Skin epidermis (tissue), 12 donors: Measurements from ENCODE around the gene SACS.
"Not testable (repeated sequence)": the region's sequence is repeated elsewhere in the genome, so short reads cannot be mapped to it uniquely, and the experiment has no call there.

Experiments used
- H3K27ac ChIP-seq, 21 experiments: fragments of 200-600 bp; sonication (generic) in 11 of 21; one replicate each; pipeline ENCODE4 v1.5.0; 2020; ENCODE audit warnings: mild to moderate bottlenecking in 3 of 21, inconsistent platforms in 2 of 21, moderate library complexity in 2 of 21
- H3K4me3 ChIP-seq, 7 experiments: fragments of 200-600 bp; sonication (generic) in 2 of 7; one replicate each; pipeline ENCODE4 v1.5.0; 2020; ENCODE audit warnings: inconsistent platforms in 2 of 7, mild to moderate bottlenecking in 2 of 7, moderate library complexity in 1 of 7

SACS gene

DNA sequence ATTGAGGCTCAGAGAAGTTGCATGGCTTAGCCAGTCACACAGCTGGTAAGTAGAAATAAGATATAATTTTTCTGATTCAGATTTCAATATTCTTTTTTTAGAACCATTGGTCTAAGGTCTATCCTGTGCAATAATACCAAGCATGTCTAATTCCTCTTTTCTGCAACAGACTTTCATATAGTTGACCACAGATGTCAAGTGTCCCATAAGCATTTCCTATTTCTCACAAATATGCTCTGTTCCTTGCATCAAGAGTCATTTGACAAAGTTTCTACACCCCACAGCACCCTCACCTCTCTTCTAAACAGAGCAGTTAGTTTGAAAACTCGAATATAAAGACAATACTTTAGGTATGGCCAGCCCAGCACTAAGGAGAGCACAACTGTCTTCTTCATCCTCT, 26.8 kb upstream of the SACS start:
- no peak overlapping the region for H3K27ac ChIP-seq
- H3K4me3 ChIP-seq, result no peak overlapping the region

DNA sequence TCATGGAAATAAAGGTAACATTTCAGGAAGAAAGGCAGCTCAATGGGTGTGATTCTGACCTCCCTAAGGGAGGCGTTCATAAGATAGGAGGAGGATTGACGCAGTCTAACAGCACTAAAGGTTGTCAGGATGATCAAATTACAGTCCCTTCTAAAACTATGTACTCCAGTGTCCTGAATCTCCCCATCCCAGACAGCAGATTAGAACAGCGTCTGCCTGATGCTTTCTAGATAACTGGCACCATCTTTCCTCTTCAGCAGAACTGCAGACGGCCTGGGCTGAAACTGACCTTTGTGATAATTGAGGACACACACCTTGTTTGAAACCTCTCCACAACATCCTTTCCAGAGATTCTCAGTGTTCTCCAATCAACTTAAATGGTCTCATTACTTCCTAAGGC, 25.5 kb upstream of the SACS start:
- H3K27ac ChIP-seq, result no peak overlapping the region
- H3K4me3 ChIP-seq, result no peak overlapping the region

DNA sequence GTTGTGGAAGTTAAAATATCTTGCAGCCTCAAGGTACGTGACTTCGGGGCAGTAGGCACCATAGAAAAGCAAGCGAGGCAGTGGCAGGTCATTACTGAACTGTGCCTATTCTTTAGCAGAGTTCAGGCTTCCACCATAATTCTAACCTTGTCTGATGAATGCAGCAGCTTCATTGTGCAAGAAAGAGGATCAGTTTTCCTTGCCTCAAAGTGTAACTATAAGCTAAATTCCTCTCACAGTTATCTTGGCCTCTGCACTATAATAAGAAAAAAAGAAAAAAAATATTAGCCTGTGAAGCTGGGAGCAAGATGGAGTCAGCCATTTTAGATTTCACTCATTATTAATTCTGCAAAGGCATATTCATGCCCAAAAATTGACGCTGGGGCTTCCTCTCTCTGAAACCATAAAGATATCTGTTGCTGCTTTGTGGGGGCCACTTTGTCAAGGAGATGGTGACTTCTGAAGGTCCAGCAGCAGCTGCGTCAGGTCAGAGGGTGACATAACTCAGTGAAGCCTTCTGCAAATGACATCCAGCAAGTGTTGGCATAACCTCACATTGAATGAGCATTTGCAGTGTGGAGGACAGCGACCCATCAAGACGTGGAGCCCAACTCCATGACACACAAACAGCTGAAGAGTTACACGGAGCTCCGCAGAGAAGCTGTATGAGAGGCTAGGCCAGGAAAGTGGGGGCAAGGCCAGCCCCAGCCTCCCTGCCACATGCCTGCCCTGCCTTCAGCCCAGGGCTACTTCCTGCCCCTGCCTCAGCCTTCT, 23.1 kb upstream of the SACS start:
- Histone ChIP-seq H3K4me3 (no peak overlapping the region), H3K27ac (no peak overlapping the region)

DNA sequence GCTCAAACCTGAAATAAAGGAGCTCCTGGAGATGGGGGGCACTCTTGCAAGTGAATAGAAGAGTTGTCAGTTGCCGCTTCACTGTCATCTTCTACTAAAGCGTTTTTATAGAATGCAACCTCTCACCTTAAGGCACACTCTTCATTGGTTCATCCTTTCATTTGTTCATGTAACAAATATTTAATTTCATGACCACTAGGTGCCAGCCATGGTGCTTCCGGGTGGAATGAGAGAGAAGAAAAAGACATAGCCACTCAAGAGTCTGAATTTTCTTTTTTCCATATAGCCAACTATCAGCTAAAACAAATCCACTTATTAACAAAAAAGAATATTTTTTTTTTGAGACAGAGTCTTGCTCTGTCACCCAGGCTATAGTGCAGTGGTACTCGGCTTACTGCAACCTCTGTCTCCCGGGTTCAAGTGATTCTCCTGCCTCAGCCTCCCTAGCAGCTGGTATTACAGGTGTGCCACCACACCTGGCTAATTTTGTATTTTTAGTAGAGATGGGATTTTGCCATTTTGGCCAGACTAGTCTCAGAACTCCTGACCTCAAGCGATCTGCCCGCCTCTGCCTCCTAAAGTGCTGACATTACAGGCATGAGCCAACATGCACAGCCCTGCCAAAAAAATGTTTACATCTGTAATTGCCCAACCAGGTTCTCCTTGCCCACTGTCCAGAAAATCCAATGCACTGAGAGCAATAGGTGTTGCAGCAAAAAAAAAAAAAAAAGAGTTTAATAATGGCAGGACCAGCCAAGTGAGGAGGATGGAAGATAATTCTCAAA, 22.1 kb upstream of the SACS start:
- H3K27ac ChIP-seq, result no peak overlapping the region
- H3K4me3 ChIP-seq, result no peak overlapping the region

- H3K27ac ChIP-seq, result no peak overlapping the region
- no peak overlapping the region for H3K4me3 ChIP-seq
Measured at GRCh38 chr13:23453132-23453531, 19.6 kb upstream of the SACS start.

DNA sequence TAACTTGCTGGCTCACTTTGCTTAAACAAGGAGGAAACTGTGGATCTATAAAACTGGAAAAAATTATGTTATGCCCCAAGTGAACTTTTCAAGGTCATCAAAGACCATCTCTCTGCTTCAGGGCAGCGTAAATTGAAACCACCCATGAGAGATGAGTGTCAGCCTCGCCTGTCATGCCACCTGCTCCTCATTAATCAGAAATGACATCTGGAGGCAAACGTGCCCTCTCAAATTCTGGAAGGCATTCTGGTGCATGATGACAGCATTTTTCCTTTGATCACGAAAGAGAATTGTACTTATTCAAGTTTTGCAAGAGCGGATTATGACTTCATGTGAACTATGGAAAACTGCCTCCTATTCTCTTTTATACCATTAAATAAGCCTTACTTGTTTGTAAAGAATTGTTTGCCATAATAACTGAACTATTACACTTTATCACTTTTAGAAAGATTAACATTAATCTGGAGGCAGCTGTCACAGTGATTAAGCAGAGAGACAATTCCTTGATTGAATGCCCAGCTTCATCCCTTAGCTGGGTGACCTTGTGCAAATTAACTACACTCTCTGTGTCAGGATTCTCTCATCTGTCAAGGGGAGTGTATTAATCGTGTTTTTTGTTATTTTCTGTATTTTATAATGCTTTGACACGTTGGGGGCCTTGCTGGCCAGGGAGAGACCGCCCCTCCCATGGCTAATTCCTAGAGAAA, 17.0 kb upstream of the SACS start:
- no peak overlapping the region for H3K27ac ChIP-seq
- no peak overlapping the region for H3K4me3 ChIP-seq

DNA sequence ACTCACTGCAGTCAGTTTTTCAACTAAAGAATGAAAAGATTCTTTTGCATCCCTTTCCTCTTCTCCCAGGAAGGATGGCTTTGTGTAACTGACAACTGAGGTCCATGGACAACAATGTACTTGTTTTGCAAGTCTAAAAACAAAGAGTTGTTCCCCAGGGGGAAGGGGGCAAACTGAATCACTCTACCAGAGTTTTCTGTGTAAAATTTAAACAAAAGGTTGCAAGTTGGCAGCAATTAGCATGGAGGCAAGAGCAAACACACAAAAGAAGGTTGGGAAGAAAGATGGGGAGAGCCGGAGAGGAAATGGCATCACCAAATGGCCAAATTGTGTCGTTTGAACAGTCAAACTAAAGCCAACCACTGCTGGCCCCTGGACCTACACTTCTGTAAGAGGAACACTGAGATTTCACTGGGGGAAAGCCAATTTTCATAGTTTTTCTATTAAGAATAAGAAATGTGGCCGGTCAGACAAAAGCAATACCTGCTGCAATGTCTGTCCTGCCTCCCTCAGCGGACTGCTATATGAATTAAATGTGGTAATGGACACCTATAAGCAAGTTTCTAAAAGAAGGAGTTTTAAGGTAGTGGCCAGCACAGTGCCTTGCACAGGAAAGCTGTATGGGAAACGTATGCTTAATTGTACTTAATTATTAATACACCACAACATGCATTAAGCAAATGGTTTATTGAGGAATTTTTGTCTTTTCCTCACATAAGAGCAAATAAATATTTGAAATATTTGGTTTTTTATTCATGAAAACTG, 16.1 kb upstream of the SACS start:
- no peak overlapping the region for H3K4me3 ChIP-seq

GRCh38 chr13:23447927-23448326, 14.4 kb upstream of the SACS start:
- Histone ChIP-seq H3K4me3 (no peak overlapping the region), H3K27ac (peak overlapping the region in 1 of 21 experiments; percentile 21)

More for the DNA sequence above, 16.1 kb upstream of the SACS start:
- no peak overlapping the region for H3K27ac ChIP-seq

DNA sequence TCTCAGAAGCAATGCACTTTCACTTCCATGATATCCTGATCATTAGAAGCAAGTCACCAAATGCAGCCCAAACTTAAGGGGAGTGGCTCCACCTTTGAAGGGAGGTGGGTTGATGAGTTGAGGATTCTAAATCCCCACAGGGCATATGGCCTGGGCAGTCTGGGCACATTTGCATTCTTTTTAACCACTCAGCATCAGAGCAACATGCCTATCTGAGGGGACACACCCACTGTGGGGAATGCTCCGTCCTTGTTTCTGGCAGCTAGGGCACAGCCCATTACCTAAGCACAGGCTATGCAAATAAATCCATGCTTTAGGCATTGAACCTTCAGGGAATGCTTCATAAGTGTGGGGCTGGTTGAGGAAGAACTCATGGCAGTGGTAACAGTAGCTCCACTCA, 12.3 kb upstream of the SACS start:
- no peak overlapping the region for H3K4me3 ChIP-seq
- H3K27ac ChIP-seq, result no peak overlapping the region

GRCh38 chr13:23443878-23444277, 10.4 kb upstream of the SACS start:
- H3K4me3 ChIP-seq, result no peak overlapping the region
- H3K27ac ChIP-seq, result no peak overlapping the region

GRCh38 chr13:23443110-23443509, 9.6 kb upstream of the SACS start:
- Histone ChIP-seq H3K4me3 (no peak overlapping the region), H3K27ac (no peak overlapping the region)

DNA sequence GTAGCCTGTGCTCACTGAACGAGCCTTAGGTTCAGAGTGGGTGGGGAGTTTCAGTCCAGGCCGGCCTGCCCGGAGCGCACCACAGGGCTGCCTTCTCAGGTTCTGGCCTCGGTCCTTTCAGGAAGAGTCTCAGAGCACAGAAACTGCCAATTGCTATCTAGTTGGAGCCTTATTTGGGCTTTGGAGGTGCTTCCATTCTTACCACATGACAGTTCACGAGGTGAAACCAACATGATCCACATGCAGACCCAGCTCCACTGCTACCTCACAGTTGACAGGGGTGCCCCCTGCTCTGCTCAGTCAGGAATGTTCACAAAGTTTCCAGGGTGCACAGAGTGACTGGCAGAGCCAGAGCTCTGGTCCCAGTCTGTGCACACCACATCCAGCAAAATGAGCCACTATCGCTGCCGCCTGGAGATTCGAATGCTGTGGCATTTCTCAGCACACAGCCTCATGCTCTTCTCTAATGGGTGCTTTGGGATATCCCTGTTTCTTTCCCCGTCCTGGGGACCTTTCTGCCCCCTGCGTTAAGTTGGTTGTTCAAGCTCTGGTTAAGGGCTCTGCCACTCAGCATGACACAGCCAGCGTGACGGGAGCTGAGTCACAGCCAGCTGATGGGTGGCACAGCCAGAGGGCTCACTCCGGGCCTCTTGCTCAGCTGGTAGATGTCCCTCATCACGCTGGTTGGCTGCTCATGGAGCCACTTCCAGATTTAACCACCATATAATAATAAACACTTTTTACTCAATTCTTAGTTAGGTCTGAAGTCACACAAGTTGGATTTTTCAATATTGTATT, 7.5 kb upstream of the SACS start:
- Histone ChIP-seq H3K4me3 (no peak overlapping the region), H3K27ac (no peak overlapping the region)

DNA sequence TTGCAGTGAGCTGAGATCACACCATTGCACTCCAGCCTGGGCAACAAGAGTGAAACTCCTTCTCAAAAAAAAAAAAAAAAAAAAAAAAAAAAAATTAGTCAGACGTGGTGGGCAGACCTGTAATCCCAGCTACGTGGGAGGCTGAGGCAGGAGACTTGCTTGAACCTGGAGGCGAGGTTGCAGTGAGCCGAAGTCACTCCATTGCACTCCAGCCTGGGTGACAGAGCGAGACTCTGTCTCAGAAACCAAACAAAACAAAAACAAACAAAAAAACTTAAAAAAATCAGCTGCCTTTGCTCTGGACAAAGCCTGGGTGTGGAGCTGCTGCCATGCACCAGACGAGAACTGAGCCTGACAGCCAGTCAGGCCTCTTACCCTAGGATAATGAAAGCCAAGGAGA, 6.8 kb upstream of the SACS start:
- not testable (repeated sequence) for H3K4me3 ChIP-seq, H3K27ac ChIP-seq

- no peak overlapping the region for H3K27ac ChIP-seq
- no peak overlapping the region for H3K4me3 ChIP-seq
Measured at GRCh38 chr13:23437916-23438315, 4.4 kb upstream of the SACS start.

GRCh38 chr13:23436680-23437079, 3.2 kb upstream of the SACS start:
- H3K4me3 ChIP-seq, result no peak overlapping the region
- H3K27ac ChIP-seq, result no peak overlapping the region

DNA sequence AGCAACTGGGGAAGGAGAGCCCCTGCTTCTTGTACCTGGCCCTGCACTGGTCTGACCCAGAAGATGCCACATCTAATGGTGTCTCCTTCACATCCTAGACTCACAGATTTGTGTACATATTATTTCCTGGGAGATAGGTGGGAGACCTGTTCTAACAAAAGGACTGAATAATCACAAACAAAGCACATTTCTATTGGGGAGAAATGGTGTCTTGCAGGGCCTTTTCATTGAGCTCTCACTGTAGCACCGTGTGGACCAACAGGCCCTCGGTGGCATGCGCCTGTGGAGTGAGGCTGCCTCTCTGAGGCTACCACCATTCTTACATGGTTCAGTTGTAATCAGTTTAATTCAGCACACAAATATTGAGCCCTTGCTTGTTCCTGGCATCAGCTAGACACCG, 989 bp upstream of the SACS start:
- H3K27ac ChIP-seq, result no peak overlapping the region
- H3K4me3 ChIP-seq, result no peak overlapping the region

DNA sequence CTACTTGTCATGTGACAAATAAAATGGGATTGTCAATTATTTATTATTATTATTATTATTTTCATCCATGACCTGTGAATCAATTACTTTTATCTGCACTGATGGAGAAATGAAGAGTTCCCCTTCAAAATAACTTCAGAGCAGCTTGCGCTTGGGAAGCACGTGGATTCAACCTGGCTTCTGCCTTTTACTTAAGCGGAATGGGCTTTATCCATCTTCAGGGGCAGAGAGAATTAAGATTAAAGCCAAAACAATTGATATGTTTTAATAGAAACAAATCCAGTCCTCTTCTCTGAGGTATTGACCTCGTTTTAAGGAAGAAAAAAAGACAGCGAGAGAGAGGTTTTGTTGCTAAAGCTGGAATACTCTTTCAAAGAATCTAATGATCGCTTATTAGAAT, 876 bp downstream of the SACS start:
- Histone ChIP-seq H3K27ac (no peak overlapping the region), H3K4me3 (peak overlapping the region in 3 of 7 experiments; percentile 22 to 38 (median 27))

- H3K4me3 ChIP-seq, result no peak overlapping the region
- H3K27ac ChIP-seq, result no peak overlapping the region
Measured at GRCh38 chr13:23430664-23431063, 2.8 kb downstream of the SACS start.

DNA sequence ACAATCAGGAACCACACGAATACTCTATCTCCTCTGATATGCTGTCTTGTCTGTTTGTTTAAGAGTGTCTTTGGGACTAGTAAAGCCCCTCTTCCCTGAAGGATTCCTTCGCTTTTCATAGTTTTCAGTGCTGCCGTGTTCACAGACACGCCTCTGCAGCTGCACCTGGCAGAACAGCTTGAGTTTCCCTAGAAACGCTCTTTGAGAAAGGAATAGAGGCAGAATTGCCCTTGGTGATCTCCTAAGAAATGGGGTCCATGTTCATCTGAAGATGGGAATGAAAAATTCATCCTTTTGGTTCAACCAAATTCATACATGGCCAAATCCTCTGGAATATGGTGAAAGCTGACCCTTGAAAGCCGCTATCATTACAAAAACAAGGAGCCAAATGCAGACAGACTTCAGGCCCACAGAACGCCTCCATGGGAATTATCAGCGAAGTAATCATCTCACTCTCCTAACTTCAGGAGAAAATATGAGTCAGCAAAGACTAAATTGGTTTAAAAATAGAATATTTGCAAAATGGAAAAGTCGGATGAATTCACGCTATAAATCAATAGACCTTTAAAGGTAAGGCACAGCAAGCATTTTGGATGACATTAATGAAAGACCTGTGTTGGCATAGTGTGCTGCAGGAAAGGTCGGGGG, 5.5 kb downstream of the SACS start:
- no peak overlapping the region for H3K4me3 ChIP-seq
- peak overlapping the region in 14 of 21 experiments; percentile 7 to 67 (median 33) for H3K27ac ChIP-seq
